GM18873 (cell line): ENCODE data around the gene SPATS1.
"Not testable (repeated sequence)": the region's sequence is repeated elsewhere in the genome, so short reads cannot be mapped to it uniquely, and the experiment has no call there.

ENCODE experiments used
- ATAC-seq: cut with Tn5 transposase; IDR thresholded peaks from one replicate; pipeline ENCODE4 v1.9.1; 2021; ENCODE audit warnings: mild to moderate bottlenecking, moderate library complexity, moderate number of reproducible peaks; ENCODE audit not compliant: unreplicated experiment, low FRiP score

The SPATS1 gene

GRCh38 chr6:44310241-44310640 lies 32.2 kb upstream of the SPATS1 start:
- no peak for ATAC-seq

GRCh38 chr6:44311304-44311703 lies 31.1 kb upstream of the SPATS1 start:
- ATAC-seq = no peak

GRCh38 chr6:44311767-44312166 lies 30.7 kb upstream of the SPATS1 start:
- ATAC-seq = no peak

- peak; percentile 80 for ATAC-seq
Observed at GRCh38 chr6:44312901-44313788, 29.3 kb upstream of the SPATS1 start, which contains the start of gene AARS2. AARS2 (minus strand) TSS chr6:44313347; CDS start chr6:44313323, 24 bp downstream.

- ATAC-seq = not testable (repeated sequence)
Observed at GRCh38 chr6:44314657-44315056, 27.8 kb upstream of the SPATS1 start.

GRCh38 chr6:44315516-44315915 lies 26.9 kb upstream of the SPATS1 start:
- ATAC-seq = no peak

- no peak for ATAC-seq
Observed at GRCh38 chr6:44315951-44316350, 26.5 kb upstream of the SPATS1 start.

- ATAC-seq = no peak
Observed at GRCh38 chr6:44316481-44316880, 26.0 kb upstream of the SPATS1 start.

GRCh38 chr6:44317136-44317631 lies 25.3 kb upstream of the SPATS1 start:
- not testable (repeated sequence) for ATAC-seq

GRCh38 chr6:44321210-44321609 lies 21.2 kb upstream of the SPATS1 start:
- ATAC-seq = no peak

- no peak for ATAC-seq
Observed at GRCh38 chr6:44327096-44327495, 15.4 kb upstream of the SPATS1 start.

GRCh38 chr6:44327760-44328159 lies 14.7 kb upstream of the SPATS1 start:
- ATAC-seq = no peak

- ATAC-seq = not testable (repeated sequence)
Observed at GRCh38 chr6:44328203-44328602, 14.2 kb upstream of the SPATS1 start.

- ATAC-seq = no peak
Observed at GRCh38 chr6:44329858-44330257, 12.6 kb upstream of the SPATS1 start.

GRCh38 chr6:44332585-44332984 lies 9.9 kb upstream of the SPATS1 start:
- ATAC-seq = no peak

- no peak for ATAC-seq
Observed at GRCh38 chr6:44333273-44333919, 9.1 kb upstream of the SPATS1 start.

GRCh38 chr6:44333942-44334341 lies 8.5 kb upstream of the SPATS1 start:
- ATAC-seq = no peak

- ATAC-seq = no peak
Observed at GRCh38 chr6:44335631-44336030, 6.8 kb upstream of the SPATS1 start.

- no peak for ATAC-seq
Observed at GRCh38 chr6:44338228-44339122, 4.0 kb upstream of the SPATS1 start.

- ATAC-seq = no peak
Observed at GRCh38 chr6:44339301-44339700, 3.1 kb upstream of the SPATS1 start.
